Activated T-cell treated with anti-CD3 and anti-CD28 coated beads, Interleukin-2, amount 50 U/mL, for 4 hours (primary cell): ENCODE data around the gene A1BG. TPM values are rescaled to one million over a fixed set of nuclear protein-coding genes. Genes with fewer than 3 reads are reported as not detected.
A peak's percentile ranks its signal among the peaks of the same experiment; 100 is the strongest.
"Not testable (repeated sequence)": the region's sequence is repeated elsewhere in the genome, so short reads cannot be mapped to it uniquely, and the experiment has no call there.

ENCODE experiments used
- ATAC-seq, 2 donors: fragments of 200-7000 bp; cut with Tn5 transposase; one replicate each; pipeline ENCODE4 v1.10.0; 2021
- DNase-seq: peaks from one replicate; pipeline ENCODE4 v3.0.0-alpha.2; 2020
- H3K27me3 Mint-ChIP-seq: one replicate; pipeline ENCODE4 v1.8.0; 2021; ENCODE audit warnings: low read depth, mixed read lengths
- H3K36me3 Mint-ChIP-seq: one replicate; pipeline ENCODE4 v1.8.0; 2022; ENCODE audit warnings: mixed read lengths; ENCODE audit not compliant: insufficient read depth
- H3K4me1 Mint-ChIP-seq: one replicate; pipeline ENCODE4 v1.8.0; 2021; ENCODE audit warnings: low read depth, mixed read lengths
- H3K4me3 Mint-ChIP-seq: one replicate; pipeline ENCODE4 v1.8.0; 2021; ENCODE audit warnings: mild to moderate bottlenecking, moderate library complexity, mixed read lengths
- H3K9me3 Mint-ChIP-seq: one replicate; pipeline ENCODE4 v1.8.0; 2021; ENCODE audit warnings: mixed read lengths
- total RNA-seq, 3 donors: library from RNA; stranded (reverse); gene quantifications; one replicate each; pipeline ENCODE4 v1.2.1, GENCODE V29; 2021

A1BG gene
- total RNA-seq, 3 donors from 2014 or later: 9.0 to 12.0 (median 11.5) TPM

GRCh38 chr19:58355908-58356765 lies 2.8 kb upstream of the A1BG start:
- peaks cover 5% of the 10 kb centered on the region for H3K27me3 Mint-ChIP-seq
- no peaks in the 10 kb centered on the region for H3K36me3 Mint-ChIP-seq

DNA sequence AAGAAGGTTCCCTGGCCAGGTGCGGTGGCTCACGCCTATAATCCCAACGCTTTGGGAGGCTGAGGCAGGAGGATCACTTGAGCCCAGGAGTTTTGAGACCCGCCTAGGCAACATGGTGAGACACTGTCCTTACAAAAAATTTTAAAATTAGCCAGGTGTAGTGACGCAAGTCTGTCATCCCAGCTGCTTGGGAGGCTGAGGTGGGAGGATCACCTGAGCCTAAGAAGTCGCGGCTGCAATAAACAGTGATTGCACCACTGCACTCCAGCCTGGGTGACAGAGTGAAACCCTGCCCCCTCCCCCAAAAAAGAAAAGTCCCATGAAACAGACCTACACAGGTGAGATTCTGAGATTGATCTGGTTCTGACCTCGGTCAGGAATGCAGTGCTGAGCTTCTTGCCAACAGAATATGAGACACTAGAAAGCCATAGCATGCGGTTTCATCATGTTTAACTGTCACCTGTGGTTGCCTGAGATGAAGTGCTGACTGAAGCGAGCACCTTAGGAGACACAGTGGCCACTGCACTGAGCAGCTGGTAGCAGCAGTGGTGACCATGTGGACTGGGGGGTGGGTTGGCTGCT lies 2.0 kb upstream of the A1BG start:
- Mint-ChIP-seq H3K36me3 (no peaks in the 10 kb centered on the region), H3K27me3 (peaks cover 5% of the 10 kb centered on the region), H3K4me3 (peak overlapping the region; percentile 35), H3K9me3 (no peaks in the 10 kb centered on the region), H3K4me1 (peaks cover 26% of the 10 kb centered on the region)
- ATAC-seq (no peak), DNase-seq (no peak)

More at GRCh38 chr19:58355908-58356765, 2.8 kb upstream of the A1BG start:
- peak overlapping the region; percentile 56 for H3K4me3 Mint-ChIP-seq
- DNase-seq: no peak
- H3K9me3 Mint-ChIP-seq: no peaks in the 10 kb centered on the region
- peaks cover 26% of the 10 kb centered on the region for H3K4me1 Mint-ChIP-seq
- ATAC-seq: peak; percentile 76 to 79

DNA sequence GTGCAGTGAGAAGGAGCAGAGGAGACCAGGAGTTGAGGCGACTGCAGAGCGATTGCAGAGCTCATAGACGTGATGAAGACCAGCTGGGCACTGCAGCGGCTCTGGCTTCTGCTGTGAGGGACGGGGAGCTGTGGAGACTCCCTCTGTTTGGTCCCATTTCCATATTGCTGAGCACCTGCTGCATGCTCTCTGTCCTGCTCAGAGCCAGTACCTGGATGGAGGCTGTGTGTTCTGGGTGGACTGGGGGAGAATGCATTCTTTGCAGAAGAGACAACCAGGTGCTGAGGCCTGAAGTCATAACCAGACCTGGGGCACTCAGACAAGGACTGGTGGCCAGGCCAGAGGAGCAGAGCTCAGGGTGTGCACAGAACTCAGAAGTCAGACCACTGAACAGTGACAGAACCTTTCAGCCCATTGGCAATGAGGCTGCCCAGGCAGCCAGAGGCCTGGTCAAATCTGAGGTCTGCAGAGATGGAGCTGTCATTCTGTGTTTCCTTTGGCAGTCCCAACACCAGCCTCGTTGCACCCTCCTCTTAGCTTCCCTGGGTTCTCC lies 1.3 kb upstream of the A1BG start:
- peaks cover 28% of the 10 kb centered on the region for H3K4me1 Mint-ChIP-seq
- peaks cover 2% of the 10 kb centered on the region for H3K36me3 Mint-ChIP-seq
- H3K9me3 Mint-ChIP-seq: no peaks in the 10 kb centered on the region
- no peak for ATAC-seq
- DNase-seq: no peak
- peaks cover 5% of the 10 kb centered on the region for H3K27me3 Mint-ChIP-seq
- no peak overlapping the region for H3K4me3 Mint-ChIP-seq

GRCh38 chr19:58353717-58354477 lies 605 bp upstream of the A1BG start:
- H3K4me1 Mint-ChIP-seq: peaks cover 30% of the 10 kb centered on the region
- H3K4me3 Mint-ChIP-seq: no peak overlapping the region
- peaks cover 5% of the 10 kb centered on the region for H3K27me3 Mint-ChIP-seq
- DNase-seq (no peak), ATAC-seq (no peak)
- H3K9me3 Mint-ChIP-seq: no peaks in the 10 kb centered on the region
- peaks cover 3% of the 10 kb centered on the region for H3K36me3 Mint-ChIP-seq

GRCh38 chr19:58351990-58352755 lies 1.1 kb downstream of the A1BG start:
- Mint-ChIP-seq H3K27me3 (no peaks in the 10 kb centered on the region), H3K4me1 (peaks cover 31% of the 10 kb centered on the region), H3K9me3 (no peaks in the 10 kb centered on the region), H3K4me3 (no peak overlapping the region), H3K36me3 (peaks cover 3% of the 10 kb centered on the region)
- DNase-seq (no peak), ATAC-seq (no peak)

- no peak overlapping the region for H3K4me3 Mint-ChIP-seq
- no peaks in the 10 kb centered on the region for H3K9me3 Mint-ChIP-seq
- no peak for DNase-seq
These were observed 1.8 kb downstream of the A1BG start for GRCh38 chr19:58351558-58351878.

DNA sequence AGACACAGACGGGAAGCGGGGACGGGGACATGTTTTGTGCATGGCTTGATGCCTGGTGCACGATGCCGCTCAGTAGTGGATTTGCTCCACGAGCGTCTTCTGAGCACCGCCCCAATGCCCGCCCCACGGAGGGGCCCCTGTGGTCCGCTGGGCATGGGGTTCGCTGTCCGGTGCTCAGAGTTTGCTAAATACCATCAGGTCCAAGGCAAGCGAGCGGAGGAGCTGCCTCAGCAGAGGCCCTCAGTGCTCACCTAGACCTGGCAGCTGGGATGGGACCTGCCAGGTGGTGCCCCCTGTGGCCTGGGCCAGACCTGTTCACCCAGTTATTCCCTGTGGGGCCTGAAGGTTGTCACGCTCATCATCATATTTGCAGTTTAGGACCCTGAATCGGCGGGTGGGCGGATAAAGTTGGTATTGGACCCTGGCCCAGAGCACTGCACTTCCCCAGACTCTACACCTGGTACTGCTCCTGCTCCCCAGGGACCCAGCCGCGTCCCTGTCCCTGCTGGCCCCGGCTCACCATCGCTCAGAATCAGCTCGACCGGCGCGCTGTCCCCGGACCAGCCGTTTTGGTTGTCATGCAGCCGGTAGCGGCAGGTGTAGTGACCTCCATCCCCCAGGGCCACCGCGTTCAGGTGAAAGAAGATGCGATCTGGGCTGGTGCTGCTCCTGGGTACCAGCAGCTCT lies 2.3 kb downstream of the A1BG start:
- no peaks in the 10 kb centered on the region for H3K27me3 Mint-ChIP-seq
- no peaks in the 10 kb centered on the region for H3K9me3 Mint-ChIP-seq
- peaks cover 26% of the 10 kb centered on the region for H3K4me1 Mint-ChIP-seq
- H3K36me3 Mint-ChIP-seq: peaks cover 3% of the 10 kb centered on the region
- DNase-seq (no peak), ATAC-seq (no peak)
- no peak overlapping the region for H3K4me3 Mint-ChIP-seq

More at GRCh38 chr19:58351558-58351878, 1.8 kb downstream of the A1BG start:
- no peaks in the 10 kb centered on the region for H3K27me3 Mint-ChIP-seq
- peaks cover 3% of the 10 kb centered on the region for H3K36me3 Mint-ChIP-seq
- ATAC-seq: no peak
- peaks cover 31% of the 10 kb centered on the region for H3K4me1 Mint-ChIP-seq

DNA sequence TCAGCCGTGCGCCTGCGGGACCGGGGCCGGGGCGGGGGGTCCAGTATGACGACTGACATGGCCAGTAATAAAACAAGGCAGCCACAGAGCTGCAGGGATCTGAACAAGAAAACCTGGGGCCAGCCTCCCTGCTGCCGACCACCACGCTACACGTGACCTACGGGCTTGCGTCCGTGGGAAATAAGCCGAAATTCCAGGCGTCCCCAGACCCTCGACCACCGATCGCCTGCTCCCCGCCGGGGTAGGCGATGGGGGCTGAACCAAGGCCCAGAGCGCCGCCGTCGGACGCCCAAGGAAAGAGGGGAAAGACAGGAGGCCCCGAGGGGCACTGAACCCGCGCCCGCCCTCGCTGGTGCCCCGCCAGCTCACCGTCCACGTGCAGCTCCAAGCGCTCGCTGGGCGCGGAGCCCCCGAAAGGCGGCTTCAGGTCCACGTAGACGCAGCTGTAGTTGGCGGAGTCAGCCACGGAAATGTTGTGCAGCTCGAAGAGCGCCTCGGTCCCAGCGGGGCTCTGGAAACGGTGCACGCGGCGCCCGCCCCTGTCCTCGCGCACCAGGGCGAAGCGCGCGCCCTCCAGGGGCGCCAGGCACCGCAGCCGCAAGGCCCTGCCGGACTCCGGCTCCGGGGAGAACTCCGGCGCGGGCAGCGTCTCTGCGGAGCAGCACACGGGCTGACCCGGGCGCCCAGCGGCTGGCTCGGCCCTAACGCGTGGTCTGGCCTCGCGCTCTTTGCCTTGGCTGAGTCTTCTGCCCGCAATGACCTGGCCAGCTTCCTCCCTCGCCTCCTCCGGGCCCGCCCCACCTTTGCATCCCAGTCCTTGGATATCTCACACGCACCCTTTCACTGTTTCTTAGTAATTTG lies 3.1 kb downstream of the A1BG start:
- no peak for DNase-seq
- H3K4me3 Mint-ChIP-seq: no peak overlapping the region
- no peak for ATAC-seq
- H3K9me3 Mint-ChIP-seq: no peaks in the 10 kb centered on the region
- peaks cover 26% of the 10 kb centered on the region for H3K4me1 Mint-ChIP-seq
- H3K27me3 Mint-ChIP-seq: no peaks in the 10 kb centered on the region
- H3K36me3 Mint-ChIP-seq: peaks cover 3% of the 10 kb centered on the region

- H3K4me3 Mint-ChIP-seq: peak overlapping the region; percentile 33
- H3K36me3 Mint-ChIP-seq: peaks cover 3% of the 10 kb centered on the region
- no peaks in the 10 kb centered on the region for H3K9me3 Mint-ChIP-seq
- DNase-seq: no peak
- no peak for ATAC-seq
- H3K27me3 Mint-ChIP-seq: no peaks in the 10 kb centered on the region
- H3K4me1 Mint-ChIP-seq: peaks cover 23% of the 10 kb centered on the region
These were observed 3.7 kb downstream of the A1BG start for GRCh38 chr19:58349590-58349989.

- H3K4me1 Mint-ChIP-seq: peaks cover 23% of the 10 kb centered on the region
- ATAC-seq: peak; percentile 2 to 6
- not testable (repeated sequence) for H3K27me3 Mint-ChIP-seq, DNase-seq, H3K36me3 Mint-ChIP-seq, H3K9me3 Mint-ChIP-seq
- H3K4me3 Mint-ChIP-seq: peak overlapping the region; percentile 91
These were observed 5.2 kb downstream of the A1BG start for GRCh38 chr19:58348080-58348479.

DNA sequence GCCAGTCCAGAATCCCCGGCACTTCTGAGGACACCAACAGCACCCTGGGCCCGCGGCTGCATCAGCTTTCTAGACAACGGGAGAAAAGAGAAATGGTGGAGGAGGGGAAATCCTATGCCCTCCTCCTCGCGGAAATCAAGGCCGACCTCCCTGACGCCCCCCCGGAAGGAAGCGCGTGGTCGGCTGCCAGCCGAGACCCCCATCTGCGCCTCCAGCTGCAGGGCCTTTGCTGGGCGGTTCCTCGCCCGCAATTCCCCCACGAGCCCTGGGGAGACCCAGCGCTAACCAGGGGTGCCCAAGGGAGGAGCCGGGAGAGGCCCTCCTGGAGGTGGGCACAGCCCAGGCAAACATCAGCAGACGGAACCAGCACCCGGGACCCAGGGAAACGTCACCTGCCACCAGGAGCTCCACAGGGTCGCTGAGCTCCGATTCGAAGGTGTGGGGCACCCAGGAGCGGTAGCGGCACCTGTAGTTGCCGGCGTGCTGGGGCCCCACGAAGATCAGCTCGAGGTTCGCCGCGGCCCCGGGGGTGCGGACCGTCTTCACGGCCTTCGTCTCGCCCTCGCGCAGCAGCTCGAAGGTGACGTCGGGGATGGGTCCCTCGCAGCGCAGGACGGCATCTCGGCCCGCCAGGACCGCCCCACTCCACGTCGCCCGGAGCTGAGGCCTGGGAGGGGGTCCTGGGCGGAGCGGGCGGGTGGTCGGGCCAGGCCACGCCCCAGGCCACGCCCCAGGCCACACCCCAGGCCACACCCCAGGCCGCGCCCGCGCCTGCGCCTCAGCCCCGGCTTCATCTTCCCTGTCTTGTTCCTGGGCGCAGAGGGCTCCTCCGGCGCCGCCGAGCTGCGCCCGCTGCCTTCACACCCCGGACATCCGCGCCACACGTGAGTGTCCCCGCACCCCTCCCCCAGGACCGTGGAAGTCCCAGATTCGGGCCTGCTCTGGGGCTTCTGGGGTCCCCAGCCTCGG lies 6.0 kb downstream of the A1BG start:
- DNase-seq (peak; percentile 61), ATAC-seq (peak; percentile 95 to 96)
- peaks cover 3% of the 10 kb centered on the region for H3K36me3 Mint-ChIP-seq
- H3K4me1 Mint-ChIP-seq: peaks cover 21% of the 10 kb centered on the region
- H3K27me3 Mint-ChIP-seq: no peaks in the 10 kb centered on the region
- H3K4me3 Mint-ChIP-seq: peak overlapping the region; percentile 91
- no peaks in the 10 kb centered on the region for H3K9me3 Mint-ChIP-seq

DNA sequence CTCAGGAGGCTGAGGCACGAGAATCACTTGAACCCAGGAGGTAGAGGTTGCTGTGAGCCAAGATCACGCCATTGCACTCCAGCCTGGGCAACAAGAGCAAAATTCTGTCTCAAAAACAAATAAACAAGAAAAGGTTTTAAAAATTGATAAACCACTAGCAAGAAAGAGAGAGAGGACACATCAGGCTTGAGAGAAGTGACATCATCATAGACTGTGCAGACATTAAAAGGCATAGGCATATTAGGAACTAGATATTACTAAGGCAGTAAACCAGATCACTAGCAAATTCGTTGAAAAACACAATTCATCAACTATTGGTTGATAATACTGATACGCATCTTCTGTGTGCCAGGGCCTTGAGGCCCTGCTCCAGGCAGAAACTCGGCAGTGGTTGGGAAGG lies 7.7 kb downstream of the A1BG start:
- no peaks in the 10 kb centered on the region for H3K9me3 Mint-ChIP-seq
- no peak for DNase-seq
- no peak for ATAC-seq
- peaks cover 21% of the 10 kb centered on the region for H3K4me1 Mint-ChIP-seq
- H3K27me3 Mint-ChIP-seq: no peaks in the 10 kb centered on the region
- peaks cover 11% of the 10 kb centered on the region for H3K36me3 Mint-ChIP-seq
- H3K4me3 Mint-ChIP-seq: peak overlapping the region; percentile 91
